PFSK-1 (cell line): ENCODE measurements around the gene DOCK10.

Source experiments
- REST ChIP-seq, 2 experiments: IDR thresholded peaks; 2 replicates each; pipeline versions ENCODE4 v1.6.1 to v1.8.0; 2011 to 2012; ENCODE audit warnings: low read depth in 2 of 2, low read length in 2 of 2, control low read depth in 1 of 2, inconsistent platforms in 1 of 2, mild to moderate bottlenecking in 1 of 2, moderate library complexity in 1 of 2; ENCODE audit not compliant: insufficient read depth in 1 of 2
- TAF1 ChIP-seq: IDR thresholded peaks from 2 replicates; pipeline ENCODE4 v1.6.1; 2012; ENCODE audit warnings: low read length, control low read depth, borderline replicate concordance; ENCODE audit not compliant: insufficient read depth

GRCh38 chr2:224861266-224861665, 181.0 kb downstream of the DOCK10 start:
- no peak for TF ChIP-seq REST (IDR thresholded peaks at IDR 0.05; ENCODE audit: insufficient read depth in 1 of 2, low read depth in 2 of 2, low read length in 2 of 2)
- TF ChIP-seq TAF1 = no peak
